GM23338 (cell line): ENCODE results near the gene HNRNPF. TPM values are rescaled to one million over a fixed set of nuclear protein-coding genes. Genes with fewer than 3 reads are reported as not detected.

Experiments
- ATAC-seq: fragments of 200-7000 bp; cut with Tn5 transposase; 3 replicates; pipeline ENCODE4 v1.9.1; 2020
- DNase-seq: peaks from one replicate; pipeline ENCODE4 v3.0.0-alpha.2; 2015; ENCODE audit warnings: low spot score
- H2AFZ ChIP-seq: fragments of 200-600 bp; sonication (generic); 2 replicates; pipeline ENCODE4 v1.8.0; 2016; ENCODE audit warnings: antibody characterized with exemption, mild to moderate bottlenecking, moderate library complexity
- H3F3A ChIP-seq: fragments of 200-600 bp; sonication (generic); replicated peaks from 2 replicates; pipeline ENCODE4 v1.8.0; 2017; ENCODE audit warnings: antibody characterized with exemption, mixed run types, low read depth
- H3K27ac ChIP-seq: fragments of 200-600 bp; sonication (generic); 2 replicates; pipeline ENCODE4 v1.6.1; 2016; ENCODE audit warnings: low read depth
- H3K27me3 ChIP-seq: fragments of 200-600 bp; sonication (generic); 2 replicates; pipeline ENCODE4 v1.8.0; 2016; ENCODE audit warnings: mild to moderate bottlenecking, mixed run types, moderate library complexity; ENCODE audit not compliant: insufficient read depth
- H3K36me3 ChIP-seq: fragments of 200-600 bp; sonication (generic); 2 replicates; pipeline ENCODE4 v1.8.0; 2016; ENCODE audit warnings: mild to moderate bottlenecking; ENCODE audit not compliant: insufficient read depth
- H3K4me1 ChIP-seq: fragments of 200-600 bp; sonication (generic); 2 replicates; pipeline ENCODE4 v1.8.0; 2016; ENCODE audit warnings: mild to moderate bottlenecking, moderate library complexity; ENCODE audit not compliant: insufficient read depth
- H3K4me2 ChIP-seq: fragments of 200-600 bp; sonication (generic); 2 replicates; pipeline ENCODE4 v1.7.1; 2017; ENCODE audit warnings: mixed run types
- H3K4me3 ChIP-seq: fragments of 200-600 bp; sonication (generic); 2 replicates; pipeline ENCODE4 v1.6.1; 2016; ENCODE audit warnings: mixed run types
- H3K79me2 ChIP-seq: fragments of 200-600 bp; sonication (generic); replicated peaks from 2 replicates; pipeline ENCODE4 v1.8.0; 2017; ENCODE audit warnings: mild to moderate bottlenecking; ENCODE audit not compliant: insufficient read depth
- H3K9me2 ChIP-seq: fragments of 200-600 bp; sonication (generic); 2 replicates; pipeline ENCODE4 v1.8.0; 2017; ENCODE audit not compliant: insufficient read depth
- H4K20me1 ChIP-seq: fragments of 200-600 bp; sonication (generic); replicated peaks from 2 replicates; pipeline ENCODE4 v1.8.0; 2017; ENCODE audit warnings: mild to moderate bottlenecking; ENCODE audit not compliant: insufficient read depth
- H3K27ac Mint-ChIP-seq: 2 replicates; pipeline ENCODE4 v1.8.0; 2020; ENCODE audit warnings: inconsistent platforms, mild to moderate bottlenecking, moderate library complexity, mixed read lengths
- H3K27me3 Mint-ChIP-seq: 3 replicates; pipeline ENCODE4 v1.8.0; 2022; ENCODE audit warnings: low read depth, mild to moderate bottlenecking, moderate library complexity, mixed read lengths, inconsistent platforms; ENCODE audit not compliant: insufficient read depth, poor library complexity
- H3K36me3 Mint-ChIP-seq: 3 replicates; pipeline ENCODE4 v1.8.0; 2021; ENCODE audit warnings: low read depth, mild to moderate bottlenecking, inconsistent platforms, moderate library complexity, mixed read lengths
- H3K4me1 Mint-ChIP-seq: 3 replicates; pipeline ENCODE4 v1.8.0; 2020; ENCODE audit warnings: mild to moderate bottlenecking, inconsistent platforms, mixed read lengths
- H3K4me3 Mint-ChIP-seq: 3 replicates; pipeline ENCODE4 v1.8.0; 2021; ENCODE audit warnings: moderate library complexity, mild to moderate bottlenecking, inconsistent platforms, mixed read lengths
- H3K9me3 Mint-ChIP-seq: 3 replicates; pipeline ENCODE4 v1.8.0; 2020; ENCODE audit warnings: moderate library complexity, mild to moderate bottlenecking, inconsistent platforms, mixed read lengths
- EZH2 ChIP-seq: fragments of 200-600 bp; sonication (generic); IDR thresholded peaks from one replicate; pipeline ENCODE4 v1.8.0; 2017; ENCODE audit warnings: antibody characterized with exemption, mild to moderate bottlenecking, low read depth; ENCODE audit not compliant: unreplicated experiment
- NANOG ChIP-seq: IDR thresholded peaks from 2 replicates; pipeline ENCODE4 v1.6.1; 2016; ENCODE audit warnings: antibody characterized with exemption, borderline replicate concordance
- POLR2AphosphoS5 ChIP-seq: IDR thresholded peaks from 2 replicates; pipeline ENCODE4 v1.6.1; 2016; ENCODE audit warnings: antibody characterized with exemption, low read depth
- STAT1 ChIP-seq: IDR thresholded peaks from one replicate; pipeline ENCODE4 v1.6.1; 2016; ENCODE audit warnings: antibody characterized with exemption; ENCODE audit not compliant: unreplicated experiment
- polyA plus RNA-seq: library from polyadenylated mRNA; unstranded; fragments of >200 nt; fragmentation: Nextera tagmentation; extraction: Ambion mirVana; gene quantifications from 2 replicates; pipeline ENCODE4 v1.2.1, GENCODE V29; 2016
- total RNA-seq: library from RNA; depleted of rRNA; stranded (reverse); fragments of >200 nt; shearing (Covaris generic); gene quantifications from 2 replicates; pipeline ENCODE4 v1.2.3, GENCODE V29; 2014
- TF ChIP-seq, protein P1 (sequence below): fragments of 250-450 bp; sonication (Bioruptor Pico); IDR thresholded peaks from 2 replicates; pipeline ENCODE4 v1.5.0; 2020; ENCODE audit warnings: mild to moderate bottlenecking, moderate library complexity
- TF ChIP-seq, protein P2 (sequence below), 2 experiments: fragments of 200-600 bp in 1 of 2; sonication (generic) in 1 of 2; conservative IDR thresholded peaks; 2 replicates each; pipeline versions ENCODE4 v1.5.1 to v1.6.1; 2016 to 2017; ENCODE audit warnings: antibody characterized with exemption in 2 of 2, low read depth in 2 of 2, mild to moderate bottlenecking in 2 of 2, moderate library complexity in 1 of 2

HNRNPF gene
- total and polyA plus RNA-seq, 2 experiments from 2014 or later, result 210 to 378 TPM

DNA sequence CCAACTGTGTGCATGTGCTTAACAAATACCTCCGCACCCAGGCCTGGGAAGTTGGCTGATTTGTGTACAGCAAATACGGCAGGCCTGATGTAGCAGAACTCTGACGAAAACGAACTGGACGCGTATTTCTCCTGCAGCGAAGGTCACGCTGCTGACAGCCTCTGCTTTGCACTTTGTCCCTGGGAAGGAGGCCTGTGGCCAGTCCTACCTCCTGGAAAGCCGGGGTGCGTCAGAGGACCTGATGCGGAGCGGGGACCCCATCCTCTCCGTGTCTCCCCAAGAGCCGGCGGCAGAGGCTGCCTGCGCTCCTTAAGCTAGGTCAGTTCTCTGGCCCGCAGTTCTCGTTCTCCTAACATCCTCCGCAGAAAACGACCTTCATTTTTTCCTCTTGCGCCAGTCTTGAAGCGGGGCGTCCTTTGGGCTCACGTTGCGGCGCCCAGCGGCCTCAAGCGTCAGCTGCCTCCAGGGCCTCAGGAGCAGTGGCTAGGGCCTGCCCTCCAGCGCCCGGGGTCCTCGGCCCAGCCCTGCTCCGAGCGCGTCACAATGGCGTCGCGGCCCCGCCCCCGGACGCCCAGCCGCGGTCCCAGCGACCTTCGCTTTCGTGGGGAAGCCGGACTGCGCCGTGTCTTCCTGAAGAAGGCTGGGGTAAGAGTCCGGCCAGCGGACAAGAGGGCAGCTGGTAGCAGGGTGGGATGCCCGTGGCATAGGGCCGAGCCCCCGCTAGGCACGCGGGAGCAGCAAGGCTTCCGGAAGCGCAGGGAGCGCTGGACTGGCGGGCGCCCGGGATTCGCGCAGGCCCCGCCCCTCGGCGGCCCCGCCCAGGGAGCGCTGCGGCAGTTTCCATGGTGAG lies 27.5 kb upstream of the HNRNPF start, which contains the start of gene ZNF487 (continued):
- TF ChIP-seq, protein P1, sequence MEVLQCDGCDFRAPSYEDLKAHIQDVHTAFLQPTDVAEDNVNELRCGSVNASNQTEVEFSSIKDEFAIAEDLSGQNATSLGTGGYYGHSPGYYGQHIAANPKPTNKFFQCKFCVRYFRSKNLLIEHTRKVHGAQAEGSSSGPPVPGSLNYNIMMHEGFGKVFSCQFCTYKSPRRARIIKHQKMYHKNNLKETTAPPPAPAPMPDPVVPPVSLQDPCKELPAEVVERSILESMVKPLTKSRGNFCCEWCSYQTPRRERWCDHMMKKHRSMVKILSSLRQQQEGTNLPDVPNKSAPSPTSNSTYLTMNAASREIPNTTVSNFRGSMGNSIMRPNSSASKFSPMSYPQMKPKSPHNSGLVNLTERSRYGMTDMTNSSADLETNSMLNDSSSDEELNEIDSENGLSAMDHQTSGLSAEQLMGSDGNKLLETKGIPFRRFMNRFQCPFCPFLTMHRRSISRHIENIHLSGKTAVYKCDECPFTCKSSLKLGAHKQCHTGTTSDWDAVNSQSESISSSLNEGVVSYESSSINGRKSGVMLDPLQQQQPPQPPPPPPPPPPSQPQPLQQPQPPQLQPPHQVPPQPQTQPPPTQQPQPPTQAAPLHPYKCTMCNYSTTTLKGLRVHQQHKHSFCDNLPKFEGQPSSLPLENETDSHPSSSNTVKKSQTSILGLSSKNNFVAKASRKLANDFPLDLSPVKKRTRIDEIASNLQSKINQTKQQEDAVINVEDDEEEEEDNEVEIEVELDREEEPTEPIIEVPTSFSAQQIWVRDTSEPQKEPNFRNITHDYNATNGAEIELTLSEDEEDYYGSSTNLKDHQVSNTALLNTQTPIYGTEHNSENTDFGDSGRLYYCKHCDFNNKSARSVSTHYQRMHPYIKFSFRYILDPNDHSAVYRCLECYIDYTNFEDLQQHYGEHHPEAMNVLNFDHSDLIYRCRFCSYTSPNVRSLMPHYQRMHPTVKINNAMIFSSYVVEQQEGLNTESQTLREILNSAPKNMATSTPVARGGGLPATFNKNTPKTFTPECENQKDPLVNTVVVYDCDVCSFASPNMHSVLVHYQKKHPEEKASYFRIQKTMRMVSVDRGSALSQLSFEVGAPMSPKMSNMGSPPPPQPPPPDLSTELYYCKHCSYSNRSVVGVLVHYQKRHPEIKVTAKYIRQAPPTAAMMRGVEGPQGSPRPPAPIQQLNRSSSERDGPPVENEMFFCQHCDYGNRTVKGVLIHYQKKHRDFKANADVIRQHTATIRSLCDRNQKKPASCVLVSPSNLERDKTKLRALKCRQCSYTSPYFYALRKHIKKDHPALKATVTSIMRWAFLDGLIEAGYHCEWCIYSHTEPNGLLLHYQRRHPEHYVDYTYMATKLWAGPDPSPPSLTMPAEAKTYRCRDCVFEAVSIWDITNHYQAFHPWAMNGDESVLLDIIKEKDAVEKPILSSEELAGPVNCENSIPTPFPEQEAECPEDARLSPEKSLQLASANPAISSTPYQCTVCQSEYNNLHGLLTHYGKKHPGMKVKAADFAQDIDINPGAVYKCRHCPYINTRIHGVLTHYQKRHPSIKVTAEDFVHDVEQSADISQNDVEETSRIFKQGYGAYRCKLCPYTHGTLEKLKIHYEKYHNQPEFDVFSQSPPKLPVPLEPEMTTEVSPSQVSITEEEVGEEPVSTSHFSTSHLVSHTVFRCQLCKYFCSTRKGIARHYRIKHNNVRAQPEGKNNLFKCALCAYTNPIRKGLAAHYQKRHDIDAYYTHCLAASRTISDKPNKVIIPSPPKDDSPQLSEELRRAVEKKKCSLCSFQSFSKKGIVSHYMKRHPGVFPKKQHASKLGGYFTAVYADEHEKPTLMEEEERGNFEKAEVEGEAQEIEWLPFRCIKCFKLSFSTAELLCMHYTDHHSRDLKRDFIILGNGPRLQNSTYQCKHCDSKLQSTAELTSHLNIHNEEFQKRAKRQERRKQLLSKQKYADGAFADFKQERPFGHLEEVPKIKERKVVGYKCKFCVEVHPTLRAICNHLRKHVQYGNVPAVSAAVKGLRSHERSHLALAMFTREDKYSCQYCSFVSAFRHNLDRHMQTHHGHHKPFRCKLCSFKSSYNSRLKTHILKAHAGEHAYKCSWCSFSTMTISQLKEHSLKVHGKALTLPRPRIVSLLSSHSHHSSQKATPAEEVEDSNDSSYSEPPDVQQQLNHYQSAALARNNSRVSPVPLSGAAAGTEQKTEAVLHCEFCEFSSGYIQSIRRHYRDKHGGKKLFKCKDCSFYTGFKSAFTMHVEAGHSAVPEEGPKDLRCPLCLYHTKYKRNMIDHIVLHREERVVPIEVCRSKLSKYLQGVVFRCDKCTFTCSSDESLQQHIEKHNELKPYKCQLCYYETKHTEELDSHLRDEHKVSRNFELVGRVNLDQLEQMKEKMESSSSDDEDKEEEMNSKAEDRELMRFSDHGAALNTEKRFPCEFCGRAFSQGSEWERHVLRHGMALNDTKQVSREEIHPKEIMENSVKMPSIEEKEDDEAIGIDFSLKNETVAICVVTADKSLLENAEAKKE, result no peak
- TF ChIP-seq STAT1 (no peak), NANOG (no peak)

DNA sequence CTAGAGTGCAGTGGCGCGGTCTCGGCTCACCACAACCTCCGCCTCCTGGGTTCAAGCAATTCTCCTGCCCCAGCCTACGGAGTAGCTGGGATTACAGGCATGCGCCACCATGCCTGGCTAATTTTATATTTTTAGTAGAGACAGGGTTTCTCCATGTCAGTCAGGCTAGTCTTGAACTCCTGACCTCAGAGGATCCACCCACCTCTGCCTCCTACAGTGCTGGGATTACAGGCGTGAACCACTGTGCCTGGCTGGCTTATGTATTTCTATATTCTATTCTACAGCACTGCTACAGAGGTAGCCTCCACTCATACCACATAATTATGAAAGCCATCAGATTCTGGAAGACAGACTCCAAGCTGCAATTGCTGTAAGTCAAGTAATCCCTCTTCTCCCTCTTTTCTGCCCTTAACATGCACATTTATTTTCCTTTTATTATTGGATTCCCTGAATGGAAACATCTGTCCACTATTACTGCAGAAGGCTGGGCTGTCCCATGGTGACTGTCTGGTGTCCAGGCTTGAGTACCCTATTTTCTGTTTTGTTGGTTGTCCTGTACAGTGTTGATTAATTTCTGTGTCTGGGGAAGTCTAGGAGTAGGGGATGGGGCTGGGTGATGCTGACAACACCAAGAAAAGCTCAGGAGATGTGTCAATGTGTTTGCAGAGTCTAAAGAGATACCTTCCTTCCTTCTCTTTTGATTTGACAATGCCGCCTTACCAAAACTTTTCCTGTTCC lies 22.1 kb upstream of the HNRNPF start:
- Mint-ChIP-seq H3K27ac (no peak overlapping the region), H3K4me1 (no peaks in the 10 kb centered on the region), H3K9me3 (no peaks in the 10 kb centered on the region; the same call in 2 of the 3 replicates), H3K4me3 (no peak overlapping the region), H3K27me3 (peaks cover under 1% of the 10 kb centered on the region), H3K36me3 (peaks cover 3% of the 10 kb centered on the region; the same call in 2 of the 3 replicates)
- no peaks in the 10 kb centered on the region for H3F3A ChIP-seq
- DNase-seq, result no peak
- no peaks in the 10 kb centered on the region for H4K20me1 ChIP-seq
- H3K27ac ChIP-seq, result no peak overlapping the region
- no peaks in the 10 kb centered on the region for H3K27me3 ChIP-seq
- ATAC-seq, result no peak
- H3K9me2 ChIP-seq, result no peaks in the 10 kb centered on the region
- H3K4me2 ChIP-seq, result no peak overlapping the region
- H3K36me3 ChIP-seq, result no peaks in the 10 kb centered on the region
- no peaks in the 10 kb centered on the region; the same call in 1 of the 2 replicates for H3K4me1 ChIP-seq
- H3K4me3 ChIP-seq, result no peak overlapping the region
- no peak overlapping the region for H2AFZ ChIP-seq
- H3K79me2 ChIP-seq, result no peaks in the 10 kb centered on the region
- TF ChIP-seq NANOG (no peak), EZH2 (no peak), POLR2AphosphoS5 (no peak)
- TF ChIP-seq, protein P2, sequence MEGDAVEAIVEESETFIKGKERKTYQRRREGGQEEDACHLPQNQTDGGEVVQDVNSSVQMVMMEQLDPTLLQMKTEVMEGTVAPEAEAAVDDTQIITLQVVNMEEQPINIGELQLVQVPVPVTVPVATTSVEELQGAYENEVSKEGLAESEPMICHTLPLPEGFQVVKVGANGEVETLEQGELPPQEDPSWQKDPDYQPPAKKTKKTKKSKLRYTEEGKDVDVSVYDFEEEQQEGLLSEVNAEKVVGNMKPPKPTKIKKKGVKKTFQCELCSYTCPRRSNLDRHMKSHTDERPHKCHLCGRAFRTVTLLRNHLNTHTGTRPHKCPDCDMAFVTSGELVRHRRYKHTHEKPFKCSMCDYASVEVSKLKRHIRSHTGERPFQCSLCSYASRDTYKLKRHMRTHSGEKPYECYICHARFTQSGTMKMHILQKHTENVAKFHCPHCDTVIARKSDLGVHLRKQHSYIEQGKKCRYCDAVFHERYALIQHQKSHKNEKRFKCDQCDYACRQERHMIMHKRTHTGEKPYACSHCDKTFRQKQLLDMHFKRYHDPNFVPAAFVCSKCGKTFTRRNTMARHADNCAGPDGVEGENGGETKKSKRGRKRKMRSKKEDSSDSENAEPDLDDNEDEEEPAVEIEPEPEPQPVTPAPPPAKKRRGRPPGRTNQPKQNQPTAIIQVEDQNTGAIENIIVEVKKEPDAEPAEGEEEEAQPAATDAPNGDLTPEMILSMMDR (conservative IDR thresholded peaks at IDR 0.05; ENCODE audit: low read depth in 2 of 2), result no peak
